H1 (cell line): ENCODE data around the gene TMED4.

ENCODE experiments used
- EP300 ChIP-seq, 2 experiments: IDR thresholded peaks; 1 replicate in 1 of 2; 2 replicates in 1 of 2; pipeline ENCODE4 v1.6.1; 2011 to 2012; ENCODE audit warnings: low read depth in 2 of 2, low read length in 2 of 2, mild to moderate bottlenecking in 2 of 2, borderline replicate concordance in 1 of 2, inconsistent platforms in 1 of 2, moderate library complexity in 1 of 2
- RBBP5 ChIP-seq: IDR thresholded peaks from 2 replicates; pipeline ENCODE4 v1.7.1; 2012; ENCODE audit warnings: low read depth, mild to moderate bottlenecking, inconsistent platforms, low read length, moderate library complexity, borderline replicate concordance
- USF2 ChIP-seq: IDR thresholded peaks from 2 replicates; pipeline ENCODE4 v1.6.1; 2011; ENCODE audit warnings: low read length, improper control_type of control experiment

GRCh38 chr7:44531421-44532380 is 50.3 kb downstream of the TMED4 start:
- TF ChIP-seq EP300 (IDR thresholded peaks at IDR 0.05; ENCODE audit: borderline replicate concordance in 1 of 2, low read depth in 2 of 2, low read length in 2 of 2) (no peak), USF2 (no peak), RBBP5 (no peak)
